ENCODE results near the gene POLDIP2.

Gene POLDIP2

GRCh38 chr17:28386391-28386790 lies 29.1 kb upstream of the POLDIP2 start:
- no peaks in the 10 kb centered on the region for H3K27me3 ChIP-seq (replicated peaks; ENCODE audit: insufficient read depth, low read length)
- no peak overlapping the region for H3K9ac ChIP-seq (ENCODE audit: low read length)
- H3K9me3 ChIP-seq (replicated peaks; ENCODE audit: insufficient read depth, low read length) = no peaks in the 10 kb centered on the region
- no peaks in the 10 kb centered on the region for H3F3A ChIP-seq (ENCODE audit: insufficient read depth, low read length)
- H3K9me2 ChIP-seq (replicated peaks; ENCODE audit: insufficient read depth, low read length) = no peaks in the 10 kb centered on the region
- no peaks in the 10 kb centered on the region for H3K79me2 ChIP-seq (ENCODE audit: low read length)
- H3K4me3 ChIP-seq (ENCODE audit: low read length) = no peak overlapping the region
- DNase-seq = no peak
- no peak overlapping the region for H3K4me2 ChIP-seq (ENCODE audit: low read depth, low read length)
- H2AFZ ChIP-seq (ENCODE audit: low read length) = no peak overlapping the region
- no peaks in the 10 kb centered on the region for H3K4me1 ChIP-seq (ENCODE audit: low read length)
- no peaks in the 10 kb centered on the region for H3K36me3 ChIP-seq (replicated peaks; ENCODE audit: insufficient read depth, low read length)
- TF ChIP-seq EZH2phosphoT487 (IDR thresholded peaks at IDR 0.05; ENCODE audit: low read length) = no peak
- no peak for TF ChIP-seq EZH2 (optimal IDR thresholded peaks at IDR 0.05; ENCODE audit: low read depth, low read length)
- H3K27ac ChIP-seq (ENCODE audit: low read length) = no peak overlapping the region
- H4K20me1 ChIP-seq (ENCODE audit: insufficient read depth, low read length) = no peaks in the 10 kb centered on the region

GRCh38 chr17:28385406-28385805 lies 28.1 kb upstream of the POLDIP2 start:
- Histone ChIP-seq H3K9me3 (replicated peaks; ENCODE audit: insufficient read depth, low read length) (no peaks in the 10 kb centered on the region), H3K4me1 (ENCODE audit: low read length) (no peaks in the 10 kb centered on the region), H4K20me1 (ENCODE audit: insufficient read depth, low read length) (no peaks in the 10 kb centered on the region), H3K79me2 (ENCODE audit: low read length) (no peaks in the 10 kb centered on the region), H3K36me3 (replicated peaks; ENCODE audit: insufficient read depth, low read length) (no peaks in the 10 kb centered on the region), H3K9ac (ENCODE audit: low read length) (no peak overlapping the region), H3F3A (ENCODE audit: insufficient read depth, low read length) (no peaks in the 10 kb centered on the region), H3K4me3 (ENCODE audit: low read length) (peak overlapping the region; percentile 64), H3K9me2 (replicated peaks; ENCODE audit: insufficient read depth, low read length) (no peaks in the 10 kb centered on the region), H2AFZ (ENCODE audit: low read length) (peak overlapping the region; percentile 87; the same call in 1 of the 2 replicates), H3K27me3 (replicated peaks; ENCODE audit: insufficient read depth, low read length) (no peaks in the 10 kb centered on the region), H3K4me2 (ENCODE audit: low read depth, low read length) (peak overlapping the region; percentile 85; the same call in 1 of the 2 replicates), H3K27ac (ENCODE audit: low read length) (no peak overlapping the region)
- no peak for TF ChIP-seq CTCF (IDR thresholded peaks at IDR 0.05; ENCODE audit: low read length)
- no peak for DNase-seq

GRCh38 chr17:28385037-28385400 lies 27.7 kb upstream of the POLDIP2 start:
- no peaks in the 10 kb centered on the region for H3K27me3 ChIP-seq (replicated peaks; ENCODE audit: insufficient read depth, low read length)
- TF ChIP-seq EZH2 (optimal IDR thresholded peaks at IDR 0.05; ENCODE audit: low read depth, low read length) = no peak
- H3K9ac ChIP-seq (ENCODE audit: low read length) = peak overlapping the region; percentile 47; the same call in 1 of the 2 replicates
- no peaks in the 10 kb centered on the region for H3K9me2 ChIP-seq (replicated peaks; ENCODE audit: insufficient read depth, low read length)
- no peaks in the 10 kb centered on the region for H3F3A ChIP-seq (ENCODE audit: insufficient read depth, low read length)
- no peaks in the 10 kb centered on the region for H4K20me1 ChIP-seq (ENCODE audit: insufficient read depth, low read length)
- H3K79me2 ChIP-seq (ENCODE audit: low read length) = no peaks in the 10 kb centered on the region
- no peaks in the 10 kb centered on the region for H3K9me3 ChIP-seq (replicated peaks; ENCODE audit: insufficient read depth, low read length)
- peak overlapping the region; percentile 85 for H3K4me2 ChIP-seq (ENCODE audit: low read depth, low read length)
- peak overlapping the region; percentile 64 for H3K4me3 ChIP-seq (ENCODE audit: low read length)
- H2AFZ ChIP-seq (ENCODE audit: low read length) = peak overlapping the region; percentile 87
- no peaks in the 10 kb centered on the region for H3K4me1 ChIP-seq (ENCODE audit: low read length)
- no peak overlapping the region for H3K27ac ChIP-seq (ENCODE audit: low read length)
- no peaks in the 10 kb centered on the region for H3K36me3 ChIP-seq (replicated peaks; ENCODE audit: insufficient read depth, low read length)
- DNase-seq = no peak

- no peaks in the 10 kb centered on the region for H3F3A ChIP-seq (ENCODE audit: insufficient read depth, low read length)
- H3K9me3 ChIP-seq (replicated peaks; ENCODE audit: insufficient read depth, low read length) = no peaks in the 10 kb centered on the region
- peak overlapping the region; percentile 47; the same call in 1 of the 2 replicates for H3K9ac ChIP-seq (ENCODE audit: low read length)
- DNase-seq = peak; percentile 35
- H3K79me2 ChIP-seq (ENCODE audit: low read length) = no peaks in the 10 kb centered on the region
- H4K20me1 ChIP-seq (ENCODE audit: insufficient read depth, low read length) = no peaks in the 10 kb centered on the region
- no peaks in the 10 kb centered on the region for H3K36me3 ChIP-seq (replicated peaks; ENCODE audit: insufficient read depth, low read length)
- H3K4me1 ChIP-seq (ENCODE audit: low read length) = no peaks in the 10 kb centered on the region
- peak overlapping the region; percentile 85 for H3K4me2 ChIP-seq (ENCODE audit: low read depth, low read length)
- H3K4me3 ChIP-seq (ENCODE audit: low read length) = peak overlapping the region; percentile 64
- TF ChIP-seq EZH2 (optimal IDR thresholded peaks at IDR 0.05; ENCODE audit: low read depth, low read length) (no peak), CTCF (IDR thresholded peaks at IDR 0.05; ENCODE audit: low read length) (no peak), EZH2phosphoT487 (IDR thresholded peaks at IDR 0.05; ENCODE audit: low read length) (no peak)
- no peak overlapping the region for H3K27ac ChIP-seq (ENCODE audit: low read length)
- no peaks in the 10 kb centered on the region for H3K9me2 ChIP-seq (replicated peaks; ENCODE audit: insufficient read depth, low read length)
- no peaks in the 10 kb centered on the region for H3K27me3 ChIP-seq (replicated peaks; ENCODE audit: insufficient read depth, low read length)
- H2AFZ ChIP-seq (ENCODE audit: low read length) = peak overlapping the region; percentile 87
These were observed 27.1 kb upstream of the POLDIP2 start for GRCh38 chr17:28384281-28385036.
